ENCODE results near the gene DMWD.

GRCh38 chr19:45828523-45828922 lies 35.9 kb upstream of the DMWD start:
- TF ChIP-seq ZNF70 (CRISPR knock-in tag; IDR thresholded peaks at IDR 0.05), result no peak
- no peak for TF ChIP-seq ARNTL (CRISPR knock-in tag; IDR thresholded peaks at IDR 0.05; ENCODE audit: borderline replicate concordance, low read depth)
- TF ChIP-seq ZNF565 (CRISPR knock-in tag; conservative IDR thresholded peaks at IDR 0.05; ENCODE audit: low read depth), result no peak
- TF ChIP-seq BACH2 (CRISPR knock-in tag; IDR thresholded peaks at IDR 0.05; ENCODE audit: borderline replicate concordance), result no peak
- no peak for TF ChIP-seq CSDC2 (CRISPR knock-in tag; IDR thresholded peaks at IDR 0.05)
- TF ChIP-seq TCF4 (CRISPR knock-in tag; IDR thresholded peaks at IDR 0.05; ENCODE audit: borderline replicate concordance), result no peak
- TF ChIP-seq, protein P1, sequence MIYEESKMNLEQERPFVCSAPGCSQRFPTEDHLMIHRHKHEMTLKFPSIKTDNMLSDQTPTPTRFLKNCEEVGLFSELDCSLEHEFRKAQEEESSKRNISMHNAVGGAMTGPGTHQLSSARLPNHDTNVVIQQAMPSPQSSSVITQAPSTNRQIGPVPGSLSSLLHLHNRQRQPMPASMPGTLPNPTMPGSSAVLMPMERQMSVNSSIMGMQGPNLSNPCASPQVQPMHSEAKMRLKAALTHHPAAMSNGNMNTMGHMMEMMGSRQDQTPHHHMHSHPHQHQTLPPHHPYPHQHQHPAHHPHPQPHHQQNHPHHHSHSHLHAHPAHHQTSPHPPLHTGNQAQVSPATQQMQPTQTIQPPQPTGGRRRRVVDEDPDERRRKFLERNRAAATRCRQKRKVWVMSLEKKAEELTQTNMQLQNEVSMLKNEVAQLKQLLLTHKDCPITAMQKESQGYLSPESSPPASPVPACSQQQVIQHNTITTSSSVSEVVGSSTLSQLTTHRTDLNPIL (CRISPR knock-in tag; IDR thresholded peaks at IDR 0.05; ENCODE audit: low read depth), result no peak
- no peak for TF ChIP-seq ZNF8 (CRISPR knock-in tag; IDR thresholded peaks at IDR 0.05)
- no peak for TF ChIP-seq TOX (CRISPR knock-in tag; IDR thresholded peaks at IDR 0.05; ENCODE audit: borderline replicate concordance)

Measured in SK-N-SH treated with all-trans-retinoic acid at 6 μM for 48 hours (cell line).